H1 (cell line): ENCODE data around the gene PDC. TPM values are rescaled to one million over a fixed set of nuclear protein-coding genes. Genes with fewer than 3 reads are reported as not detected.

Experiments
- CTCF ChIA-PET: fragments of 300-600 bp; sonication (Branson Sonifier 250); formaldehyde crosslinking; loops from one replicate; lab custom pipeline; 2021; ENCODE audit not compliant: partially characterized antibody; lab: Charles Lee
- POLR2A ChIA-PET: fragments of 300-600 bp; sonication (Branson Sonifier 250); formaldehyde crosslinking; loops from one replicate; lab custom pipeline; 2021; ENCODE audit warnings: inconsistent platforms; ENCODE audit not compliant: partially characterized antibody; lab: Charles Lee
- DNase-seq, 2 experiments: peaks; one replicate each; pipeline versions ENCODE4 v3.0.0 to v3.0.0-alpha.2; 2010 to 2022; ENCODE audit warnings: low spot score in 2 of 2, low read depth in 1 of 2, mixed read lengths in 1 of 2
- FAIRE-seq: peaks from 2 replicates; lab custom pipeline; 2011; peaks lifted over from hg19 to GRCh38; lab: Jason Lieb, UNC
- H2AFZ ChIP-seq: 2 replicates; pipeline ENCODE4 v1.8.1; 2012; ENCODE audit warnings: low read length, inconsistent platforms
- H2AK5ac ChIP-seq: 2 replicates; pipeline ENCODE4 v1.6.1; 2013; ENCODE audit warnings: low read depth, low read length
- H2BK120ac ChIP-seq: replicated peaks from 2 replicates; pipeline ENCODE3; 2013; ENCODE audit warnings: low read depth, low read length, inconsistent platforms
- H2BK12ac ChIP-seq: 2 replicates; pipeline ENCODE4 v1.6.1; 2013; ENCODE audit warnings: low read depth, low read length
- H2BK15ac ChIP-seq: 2 replicates; pipeline ENCODE4 v1.6.1; 2013; ENCODE audit warnings: low read length
- H2BK20ac ChIP-seq: 2 replicates; pipeline ENCODE4 v1.6.1; 2013; ENCODE audit warnings: low read length
- H2BK5ac ChIP-seq: 2 replicates; pipeline ENCODE4 v1.6.1; 2013; ENCODE audit warnings: low read depth, low read length
- H3K14ac ChIP-seq: 2 replicates; pipeline ENCODE4 v1.6.1; 2013; ENCODE audit warnings: inconsistent platforms; ENCODE audit not compliant: insufficient read length
- H3K18ac ChIP-seq: 2 replicates; pipeline ENCODE4 v1.6.1; 2013; ENCODE audit warnings: low read length; ENCODE audit errors: extremely low read depth
- H3K23ac ChIP-seq: 2 replicates; pipeline ENCODE4 v1.6.1; 2013; ENCODE audit warnings: inconsistent platforms; ENCODE audit not compliant: insufficient read length
- H3K23me2 ChIP-seq: 2 replicates; pipeline ENCODE4 v1.6.1; 2013; ENCODE audit warnings: low read depth, low read length
- H3K27ac ChIP-seq: 2 replicates; pipeline ENCODE4 v1.6.1; 2011; ENCODE audit warnings: low read depth, low read length, inconsistent platforms
- H3K27me3 ChIP-seq, 4 experiments: replicated peaks in 1 of 4; 1 replicate in 1 of 4; 2 replicates in 3 of 4; pipeline versions ENCODE4 v1.6.1 to v1.8.1; 2011 to 2013; ENCODE audit warnings: low read length in 3 of 4, mild to moderate bottlenecking in 3 of 4, inconsistent platforms in 2 of 4, mixed read lengths in 2 of 4, moderate library complexity in 1 of 4; ENCODE audit not compliant: control insufficient read depth in 3 of 4, insufficient read depth in 3 of 4; ENCODE audit errors: extremely low read depth in 1 of 4
- H3K36me3 ChIP-seq, 4 experiments: 2 replicates each; pipeline versions ENCODE4 v1.6.1 to v1.8.1; 2011 to 2013; ENCODE audit warnings: mild to moderate bottlenecking in 4 of 4, low read length in 3 of 4, moderate library complexity in 2 of 4, control low read depth in 1 of 4, inconsistent platforms in 1 of 4; ENCODE audit not compliant: insufficient read depth in 4 of 4, control insufficient read depth in 2 of 4
- H3K4ac ChIP-seq: replicated peaks from 2 replicates; pipeline ENCODE3; 2013; ENCODE audit warnings: low read length, low read depth, mixed read lengths, inconsistent platforms; ENCODE audit not compliant: insufficient read length
- H3K4me1 ChIP-seq, 4 experiments: replicated peaks in 1 of 4; 1 replicate in 1 of 4; 2 replicates in 3 of 4; pipeline versions ENCODE4 v1.6.1 to v1.8.1; 2011 to 2013; ENCODE audit warnings: low read length in 3 of 4, inconsistent platforms in 2 of 4, mixed read lengths in 1 of 4; ENCODE audit not compliant: insufficient read depth in 4 of 4, control insufficient read depth in 3 of 4
- H3K4me2 ChIP-seq, 2 experiments: 2 replicates each; pipeline versions ENCODE4 v1.6.1 to v1.8.1; 2011 to 2013; ENCODE audit warnings: low read depth in 2 of 2, low read length in 2 of 2, control low read depth in 1 of 2, inconsistent platforms in 1 of 2, mild to moderate bottlenecking in 1 of 2; ENCODE audit not compliant: insufficient read depth in 1 of 2
- H3K4me3 ChIP-seq, 4 experiments: fragments of 200-600, 300-600 bp in 1 of 4; sonication (generic), shearing (Covaris generic), sonication (Bioruptor Twin) in 1 of 4; 2 replicates each; pipeline versions ENCODE4 v1.5.1 to v1.8.1; 2011 to 2016; ENCODE audit warnings: low read length in 4 of 4, low read depth in 3 of 4, control low read depth in 2 of 4, inconsistent platforms in 2 of 4, mild to moderate bottlenecking in 2 of 4, mixed read lengths in 1 of 4, moderate library complexity in 1 of 4; ENCODE audit not compliant: insufficient read depth in 2 of 4; ENCODE audit errors: extremely low read depth in 1 of 4
- H3K56ac ChIP-seq: replicated peaks from 2 replicates; pipeline ENCODE3; 2013; ENCODE audit warnings: low read depth, mild to moderate bottlenecking, mixed read lengths, low read length, inconsistent platforms; ENCODE audit not compliant: insufficient read length
- H3K79me1 ChIP-seq: 2 replicates; pipeline ENCODE4 v1.6.1; 2013; ENCODE audit warnings: low read depth, low read length, control low read depth
- H3K79me2 ChIP-seq, 2 experiments: 2 replicates each; pipeline versions ENCODE4 v1.6.1 to v1.8.1; 2012 to 2013; ENCODE audit warnings: low read length in 2 of 2, mild to moderate bottlenecking in 2 of 2, inconsistent platforms in 1 of 2; ENCODE audit not compliant: insufficient read depth in 2 of 2, control insufficient read depth in 1 of 2
- H3K9ac ChIP-seq, 4 experiments: replicated peaks in 1 of 4; 1 replicate in 1 of 4; 2 replicates in 3 of 4; pipeline versions ENCODE4 v1.6.1 to v1.8.1; 2011 to 2013; ENCODE audit warnings: low read depth in 3 of 4, low read length in 3 of 4, control low read depth in 2 of 4, mild to moderate bottlenecking in 2 of 4, moderate library complexity in 2 of 4, inconsistent platforms in 1 of 4; ENCODE audit errors: extremely low read depth in 1 of 4
- H3K9me3 ChIP-seq, 2 experiments: 2 replicates each; pipeline versions ENCODE4 v1.6.1 to v1.8.1; 2012 to 2013; ENCODE audit warnings: mild to moderate bottlenecking in 2 of 2, moderate library complexity in 2 of 2, control low read depth in 1 of 2, inconsistent platforms in 1 of 2, low read depth in 1 of 2, low read length in 1 of 2, mixed read lengths in 1 of 2; ENCODE audit not compliant: insufficient read depth in 2 of 2
- H4K20me1 ChIP-seq, 2 experiments: replicated peaks in 1 of 2; 2 replicates each; pipeline versions ENCODE3 to v1.8.1; 2011 to 2013; ENCODE audit warnings: inconsistent platforms in 2 of 2, low read length in 2 of 2, mild to moderate bottlenecking in 1 of 2; ENCODE audit not compliant: insufficient read depth in 2 of 2, control insufficient read depth in 1 of 2
- H4K5ac ChIP-seq: 2 replicates; pipeline ENCODE4 v1.6.1; 2013; ENCODE audit warnings: low read length, low read depth, mixed read lengths, inconsistent platforms; ENCODE audit not compliant: insufficient read length
- H4K8ac ChIP-seq: 2 replicates; pipeline ENCODE4 v1.8.0; 2013; ENCODE audit warnings: mild to moderate bottlenecking, moderate library complexity, low read length, inconsistent platforms; ENCODE audit not compliant: insufficient read depth; ENCODE audit errors: extremely low read depth
- H4K91ac ChIP-seq: replicated peaks from 2 replicates; pipeline ENCODE3; 2013; ENCODE audit warnings: low read length, mixed read lengths, inconsistent platforms; ENCODE audit not compliant: insufficient read length
- BRCA1 ChIP-seq: IDR thresholded peaks from 2 replicates; pipeline ENCODE4 v1.6.1; 2012; ENCODE audit warnings: low read depth, low read length, improper control_type of control experiment
- EZH2 ChIP-seq: fragments of 200-600 bp; sonication (generic); IDR thresholded peaks from 2 replicates; pipeline ENCODE4 v1.7.1; 2012; ENCODE audit warnings: low read depth, mild to moderate bottlenecking, moderate library complexity, low read length, inconsistent platforms; ENCODE audit not compliant: severe bottlenecking
- GABPA ChIP-seq: IDR thresholded peaks from 2 replicates; pipeline ENCODE4 v1.6.1; 2011; ENCODE audit warnings: mild to moderate bottlenecking, low read length, moderate library complexity, borderline replicate concordance; ENCODE audit not compliant: insufficient read depth
- NANOG ChIP-seq: IDR thresholded peaks from 2 replicates; pipeline ENCODE4 v1.6.1; 2011; ENCODE audit warnings: low read length, low read depth, mild to moderate bottlenecking, inconsistent platforms; ENCODE audit not compliant: insufficient read depth, poor library complexity, severe bottlenecking
- POU5F1 ChIP-seq: IDR thresholded peaks from 2 replicates; pipeline ENCODE4 v1.6.1; 2011; ENCODE audit warnings: low read depth, mild to moderate bottlenecking, low read length, moderate library complexity
- SAP30 ChIP-seq: fragments of 300-600 bp; sonication (generic); IDR thresholded peaks from 2 replicates; pipeline ENCODE4 v1.7.1; 2012; ENCODE audit warnings: low read length, moderate library complexity, mild to moderate bottlenecking, inconsistent platforms; ENCODE audit not compliant: insufficient read depth, insufficient replicate concordance
- SP4 ChIP-seq: IDR thresholded peaks from 2 replicates; pipeline ENCODE4 v1.6.1; 2012; ENCODE audit warnings: low read length, inconsistent platforms
- SUZ12 ChIP-seq: fragments of 200-600 bp; sonication (generic); IDR thresholded peaks from 2 replicates; pipeline ENCODE4 v1.6.1; 2012; ENCODE audit warnings: mild to moderate bottlenecking, inconsistent platforms, low read length, moderate library complexity, mixed read lengths
- TBP ChIP-seq: IDR thresholded peaks from 2 replicates; pipeline ENCODE4 v1.6.1; 2011; ENCODE audit warnings: low read depth, low read length, improper control_type of control experiment
- WGBS, 2 experiments: shearing (Covaris generic) in 1 of 2; methylation state at CpG; one replicate each; pipeline versions ENCODE4 v1.1.6 to v1.1.7; 2013 to 2015; ENCODE audit warnings: low lambda C conversion rate in 2 of 2, mixed read lengths in 2 of 2, inconsistent platforms in 1 of 2, low coverage in 1 of 2, missing lambda C conversion rate in 1 of 2; ENCODE audit not compliant: insufficient replicate concordance in 2 of 2, insufficient coverage in 1 of 2, insufficient read length in 1 of 2; ENCODE audit errors: extremely low coverage in 1 of 2, missing lambda C conversion rate in 1 of 2; 5-methylcytosine and 5-hydroxymethylcytosine counted together
- polyA plus RNA-seq, 7 experiments: library from polyadenylated mRNA; depleted of rRNA in 3 of 7; stranded (reverse) in 5 of 7; unstranded in 2 of 7; fragments of >200 nt in 5 of 7; fragments of 200-250 nt in 2 of 7; gene quantifications; 1 replicate in 5 of 7; 2 replicates in 1 of 7; 4 replicates in 1 of 7; pipeline versions ENCODE4 v1.2.1 to v1.2.3, GENCODE V29; 2011 to 2013; ENCODE audit warnings: missing spikeins in 2 of 7, mixed read lengths in 2 of 7
- total RNA-seq: library from RNA; stranded (reverse); fragmentation: NEBNext Ultra II Directional; extraction: Animal tissue kit (Norgen Biotek cat#: 25700); gene quantifications from 2 replicates; pipeline ENCODE4 v1.2.1, GENCODE V29; 2021

Gene PDC
- total and polyA plus RNA-seq, 2 of the 8 experiments (the other 6 are each of a cell fraction or from before 2014, with no cell fraction given), result not detected

- H4K20me1 ChIP-seq, result no peaks in the 10 kb centered on the region
- H2AK5ac ChIP-seq, result no peak overlapping the region
- no peak overlapping the region for H3K18ac ChIP-seq
- H2BK15ac ChIP-seq, result no peak overlapping the region
- H4K8ac ChIP-seq, result no peak overlapping the region
- no peak overlapping the region for H3K14ac ChIP-seq
- no peak overlapping the region for H3K27ac ChIP-seq
- no peaks in the 10 kb centered on the region for H3K79me1 ChIP-seq
- H2BK120ac ChIP-seq, result no peak overlapping the region
- H3K4me1 ChIP-seq, result no peaks in the 10 kb centered on the region
- H3K23ac ChIP-seq, result no peak overlapping the region
- no peaks in the 10 kb centered on the region for H3K27me3 ChIP-seq
- no peaks in the 10 kb centered on the region for H3K36me3 ChIP-seq
- H3K9ac ChIP-seq, result no peak overlapping the region
- TF ChIP-seq EZH2, result no peak
- no peak for TF ChIP-seq SUZ12
- no peak for TF ChIP-seq SP4
- no peak for TF ChIP-seq BRCA1
- no peak for TF ChIP-seq TBP
- TF ChIP-seq SAP30, result no peak
- no peak for TF ChIP-seq GABPA
- TF ChIP-seq NANOG, result no peak
- TF ChIP-seq POU5F1, result no peak
- no peak overlapping the region for H4K5ac ChIP-seq
- no peak overlapping the region for H2BK5ac ChIP-seq
- H2BK12ac ChIP-seq, result no peak overlapping the region
- no peak overlapping the region for H4K91ac ChIP-seq
- no peaks in the 10 kb centered on the region for H3K79me2 ChIP-seq
- POLR2A ChIA-PET, result no interaction called here
- FAIRE-seq (no peak), DNase-seq (no peak)
- H3K4me2 ChIP-seq, result no peak overlapping the region
- no peak overlapping the region for H3K4ac ChIP-seq
- CTCF ChIA-PET, result no interaction called here
- no peak overlapping the region for H2BK20ac ChIP-seq
- WGBS, 2 experiments, result 89% methylated on average over 2 of the region's 2 CpGs; no CpG with 5 or more reads in 1 of the 2 experiments
- H3K56ac ChIP-seq, result no peak overlapping the region
- no peaks in the 10 kb centered on the region for H3K23me2 ChIP-seq
- H3K4me3 ChIP-seq, result no peak overlapping the region
- no peaks in the 10 kb centered on the region for H3K9me3 ChIP-seq
- H2AFZ ChIP-seq, result no peak overlapping the region
These were observed 30.4 kb upstream of the PDC start for GRCh38 chr1:186491336-186491735.
